ENCODE data around the gene AOX1.

DNA sequence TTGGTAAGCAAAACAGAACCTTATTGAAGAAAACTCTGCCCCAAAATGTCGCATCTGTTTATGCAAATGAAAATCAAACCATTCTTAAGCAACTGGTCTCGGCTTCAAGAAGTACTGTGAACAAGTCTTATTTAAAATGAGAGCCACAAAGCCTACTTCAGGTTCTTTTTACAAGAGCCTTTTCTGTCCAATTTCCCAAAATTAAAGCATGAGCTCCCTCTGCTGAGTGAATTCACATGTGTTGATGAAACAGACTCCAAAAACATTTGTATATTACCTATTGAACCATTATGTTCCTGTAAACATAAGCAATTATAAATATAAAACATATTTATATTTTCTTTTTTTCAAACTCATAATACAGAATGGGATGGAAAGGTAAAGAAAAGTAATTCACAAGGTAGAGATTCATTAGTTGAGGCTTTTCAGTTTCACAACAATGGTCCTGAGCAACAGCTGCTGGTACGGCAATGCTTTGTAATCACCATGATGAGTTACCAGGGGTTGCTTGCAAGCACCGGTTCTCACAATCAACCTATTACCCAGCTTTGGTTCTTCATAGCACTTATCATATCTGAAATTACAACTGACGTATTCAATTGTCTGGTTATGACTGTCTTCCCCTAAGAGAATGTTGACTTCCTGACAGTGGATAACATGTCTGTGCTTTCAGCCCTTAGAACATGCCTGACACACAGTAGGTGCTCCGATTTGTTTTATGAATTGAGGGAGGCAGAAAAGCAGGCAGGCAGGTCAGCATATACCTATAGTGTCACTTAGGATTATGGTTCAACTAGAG is 117.5 kb downstream of the AOX1 start:
- TF ChIP-seq JUNB (IDR thresholded peaks at IDR 0.05; ENCODE audit: unreplicated experiment) (no peak), CTCF (conservative IDR thresholded peaks at IDR 0.05; ENCODE audit: low read depth in 2 of 2) (peak; percentile 61 to 64), EZH2 (IDR thresholded peaks at IDR 0.05; ENCODE audit: low read depth, unreplicated experiment) (no peak), STAT1 (IDR thresholded peaks at IDR 0.05; ENCODE audit: unreplicated experiment) (no peak)

All from GM23338 (cell line).